Measurements from ENCODE around the gene XKR7. TPM values are rescaled to one million over a fixed set of nuclear protein-coding genes. Genes with fewer than 3 reads are reported as not detected.

XKR7 gene
- total RNA-seq, 4 donors from 2014 or later = not detected

GRCh38 chr20:31974296-31974695 is 6.3 kb downstream of the XKR7 start:
- no peak overlapping the region for H3K27ac ChIP-seq
- peaks cover 0 to 63% (median 0%) of the 10 kb centered on the region in 4 donors for H3K27me3 ChIP-seq
- no peak for DNase-seq
- TF ChIP-seq POLR2A (IDR thresholded peaks at IDR 0.05) = no peak
- no peak for TF ChIP-seq CTCF (IDR thresholded peaks at IDR 0.05)
- WGBS, 2 donors = 78 to 89% methylated on average over 2 of the region's 2 CpGs
- H3K9me3 ChIP-seq = no peaks in the 10 kb centered on the region
- intact Hi-C loops (cut with DNase I) = no loop called here
- H3K4me1 ChIP-seq = no peaks in the 10 kb centered on the region
- H3K4me3 ChIP-seq = no peak overlapping the region
- H3K36me3 ChIP-seq = no peaks in the 10 kb centered on the region

- WGBS, 2 donors = 30 to 37% methylated on average over 4 to 6 of the region's 10 CpGs
- no peaks in the 10 kb centered on the region for H3K9me3 ChIP-seq
- no peak for DNase-seq
- TF ChIP-seq POLR2A (IDR thresholded peaks at IDR 0.05) = no peak
- H3K36me3 ChIP-seq = no peaks in the 10 kb centered on the region
- peaks cover 0 to 63% (median 0%) of the 10 kb centered on the region in 4 donors for H3K27me3 ChIP-seq
- H3K27ac ChIP-seq = no peak overlapping the region
- intact Hi-C loops (cut with DNase I) = no loop called here
- H3K4me3 ChIP-seq = no peak overlapping the region
- H3K4me1 ChIP-seq = no peaks in the 10 kb centered on the region
Observed at GRCh38 chr20:31974951-31975487, 7.1 kb downstream of the XKR7 start.

GRCh38 chr20:31975874-31976273 is 7.9 kb downstream of the XKR7 start:
- Histone ChIP-seq H3K4me1 (no peaks in the 10 kb centered on the region), H3K9me3 (no peaks in the 10 kb centered on the region), H3K27ac (no peak overlapping the region), H3K36me3 (no peaks in the 10 kb centered on the region), H3K27me3 (peaks cover 0 to 63% (median 0%) of the 10 kb centered on the region in 4 donors), H3K4me3 (no peak overlapping the region)
- no peak for TF ChIP-seq POLR2A (IDR thresholded peaks at IDR 0.05)
- intact Hi-C loops (cut with DNase I) = no loop called here
- DNase-seq = no peak
- 72 to 74% methylated on average over 2 of the region's 2 CpGs for WGBS, 2 donors

DNA sequence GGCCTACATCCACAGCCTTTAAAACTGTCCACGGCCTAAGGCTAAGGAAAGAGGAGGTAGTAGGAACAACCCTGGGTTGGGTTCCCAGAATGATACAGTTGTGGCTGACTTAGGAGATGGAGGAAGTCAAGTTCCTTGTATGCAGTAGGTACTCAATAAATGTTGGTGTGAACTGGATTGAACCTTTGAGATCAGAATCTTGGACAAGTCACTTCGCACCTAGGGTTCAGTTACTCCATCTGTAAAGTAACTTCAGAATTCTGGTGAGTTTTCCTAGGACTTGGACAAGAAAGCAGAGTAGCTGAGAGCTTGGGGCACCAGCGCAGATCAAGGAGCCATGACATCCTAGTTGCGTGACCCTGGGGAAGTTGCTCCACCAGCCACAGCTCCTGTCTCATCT is 9.1 kb downstream of the XKR7 start:
- Histone ChIP-seq H3K27me3 (peaks cover 0 to 57% (median 0%) of the 10 kb centered on the region in 4 donors), H3K36me3 (no peaks in the 10 kb centered on the region), H3K4me3 (no peak overlapping the region), H3K27ac (no peak overlapping the region), H3K4me1 (no peaks in the 10 kb centered on the region), H3K9me3 (no peaks in the 10 kb centered on the region)
- TF ChIP-seq POLR2A (IDR thresholded peaks at IDR 0.05) = no peak
- TF ChIP-seq CTCF (IDR thresholded peaks at IDR 0.05) = no peak
- WGBS, 2 donors = 78 to 81% methylated on average over 4 of the region's 4 CpGs
- no peak for DNase-seq
- intact Hi-C loops (cut with DNase I) = no loop called here

DNA sequence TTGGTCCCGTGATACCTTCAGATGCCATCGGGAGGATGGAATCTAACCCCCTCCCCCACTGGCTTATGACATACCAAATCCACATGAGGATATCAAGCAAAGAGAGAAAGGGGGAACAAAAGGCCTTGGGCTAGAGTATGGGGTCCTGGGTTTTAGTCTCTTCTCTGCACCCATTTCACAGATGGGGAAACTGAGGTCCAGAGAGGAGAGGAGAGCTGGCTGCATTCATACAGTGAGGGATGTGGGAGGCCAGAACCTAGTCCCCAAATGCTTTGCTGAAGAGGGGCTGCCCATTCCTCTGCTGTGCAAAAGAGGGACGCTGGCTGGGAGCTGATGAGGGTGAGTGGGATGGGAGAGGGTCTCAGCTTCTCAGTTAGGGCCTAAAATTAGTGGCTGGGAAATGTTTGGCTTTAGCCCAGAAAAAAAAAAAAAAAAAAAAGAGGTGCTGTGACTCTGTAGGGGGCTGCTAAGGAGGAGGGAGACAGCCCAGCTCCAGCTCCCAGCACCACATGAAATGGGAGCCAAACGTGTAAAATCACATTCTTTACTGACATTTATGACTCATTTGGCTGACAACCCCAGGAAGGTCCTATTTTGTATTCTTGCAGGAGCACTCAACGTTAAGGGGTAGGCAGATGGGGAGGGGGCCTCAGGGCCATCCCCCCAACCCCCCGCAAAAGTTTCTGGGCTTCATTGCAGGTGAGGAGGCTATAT is 11.9 kb downstream of the XKR7 start:
- no peak for DNase-seq
- Histone ChIP-seq H3K9me3 (no peaks in the 10 kb centered on the region), H3K27ac (no peak overlapping the region), H3K27me3 (peaks cover 0 to 38% (median 0%) of the 10 kb centered on the region in 4 donors), H3K4me3 (no peak overlapping the region), H3K36me3 (no peaks in the 10 kb centered on the region), H3K4me1 (no peaks in the 10 kb centered on the region)
- WGBS, 2 donors = 56 to 66% methylated on average over 5 to 6 of the region's 6 CpGs
- TF ChIP-seq CTCF (IDR thresholded peaks at IDR 0.05) = no peak
- TF ChIP-seq POLR2A (IDR thresholded peaks at IDR 0.05) = no peak
- intact Hi-C loops (cut with DNase I) = no loop called here

DNA sequence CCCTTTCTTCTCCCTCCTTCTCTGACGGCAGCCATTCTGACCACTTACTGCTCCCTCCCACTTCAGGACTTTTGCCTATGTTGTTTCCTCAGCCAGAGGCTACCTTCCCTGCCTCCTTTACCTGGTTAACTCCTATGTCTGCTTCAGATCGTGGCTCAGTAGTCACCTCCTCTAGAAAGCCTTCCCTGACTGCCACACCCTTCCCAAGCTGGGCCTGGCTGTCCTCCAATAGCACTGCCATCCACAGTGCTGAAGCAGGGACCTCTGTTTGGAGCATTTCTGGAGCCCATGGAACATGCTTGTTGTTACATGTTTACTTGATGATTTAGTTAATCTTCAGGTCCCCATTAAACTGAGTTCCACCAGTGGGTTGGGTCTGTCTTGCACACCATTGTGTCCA is 13.8 kb downstream of the XKR7 start:
- H3K27ac ChIP-seq = no peak overlapping the region
- H3K9me3 ChIP-seq = no peaks in the 10 kb centered on the region
- 58 to 64% methylated on average over 2 of the region's 2 CpGs for WGBS, 2 donors
- H3K4me3 ChIP-seq = no peak overlapping the region
- H3K36me3 ChIP-seq = no peaks in the 10 kb centered on the region
- peaks cover 0 to 26% (median 0%) of the 10 kb centered on the region in 4 donors for H3K27me3 ChIP-seq
- DNase-seq = no peak
- TF ChIP-seq CTCF (IDR thresholded peaks at IDR 0.05) (no peak), POLR2A (IDR thresholded peaks at IDR 0.05) (no peak)
- H3K4me1 ChIP-seq = no peaks in the 10 kb centered on the region
- intact Hi-C loops (cut with DNase I) = no loop called here

Measured in esophagus squamous epithelium (tissue), 5 donors.